ENCODE results near the gene ZSCAN23. TPM values are rescaled to one million over a fixed set of nuclear protein-coding genes. Genes with fewer than 3 reads are reported as not detected.

ZSCAN23 gene
- 15.4 TPM for polyA plus RNA-seq (2013, experiment 1 of 4)
- polyA plus RNA-seq (2013, experiment 2 of 4), result 16.3 TPM
- polyA plus RNA-seq (2013, experiment 3 of 4), result 9.7 TPM
- 12.5 TPM for polyA plus RNA-seq (2013, experiment 4 of 4)

- 0 to 1% methylated on average over 32 of the region's 32 CpGs for WGBS, 2 experiments
- no peaks in the 10 kb centered on the region for H3K9me3 ChIP-seq (ENCODE audit: control insufficient read depth, low read length)
- H3K27me3 ChIP-seq (ENCODE audit: control insufficient read depth, insufficient read depth, low read length, poor library complexity, severe bottlenecking), result no peaks in the 10 kb centered on the region
- peaks cover 9% of the 10 kb centered on the region for H3K4me1 ChIP-seq (ENCODE audit: control insufficient read depth, insufficient read depth, low read length)
- no peaks in the 10 kb centered on the region for H3K36me3 ChIP-seq (ENCODE audit: control insufficient read depth, insufficient read depth, low read length)
- H3K27ac ChIP-seq (ENCODE audit: insufficient read depth, low read depth, low read length, poor library complexity, severe bottlenecking), result peak within 1 kb of the TSS; percentile 90
- peak within 1 kb of the TSS; percentile 76 for H3K4me3 ChIP-seq (ENCODE audit: insufficient read depth, low read depth, low read length)
Measured at GRCh38 chr6:28443112-28443773, at the start of gene ZSCAN23. Gene ZSCAN23, minus strand, starts transcription at chr6:28443491. Its CDS starts 7,225 bp downstream, at chr6:28436266.

DNA sequence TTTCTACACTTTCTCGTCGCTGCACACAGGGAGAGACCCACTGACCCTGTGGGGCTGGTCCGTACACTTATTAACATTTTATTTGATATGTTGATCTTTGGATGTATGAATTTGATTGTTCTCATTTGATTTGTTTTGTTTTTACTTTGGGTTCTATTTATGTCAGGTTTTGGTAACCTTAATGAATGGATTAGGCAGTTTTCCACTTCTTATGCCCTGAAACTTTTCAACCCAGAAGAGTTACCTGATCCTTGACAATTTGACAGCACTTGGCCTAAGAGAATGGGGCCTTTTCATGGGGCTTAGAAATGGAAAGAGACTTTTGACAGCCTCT is 48.7 kb upstream of the ZSCAN23 start:
- Histone ChIP-seq H3K4me1 (ENCODE audit: control insufficient read depth, insufficient read depth, low read length) (no peaks in the 10 kb centered on the region), H3K9me3 (ENCODE audit: control insufficient read depth, low read length) (no peaks in the 10 kb centered on the region), H3K36me3 (ENCODE audit: control insufficient read depth, insufficient read depth, low read length) (no peaks in the 10 kb centered on the region), H3K4me3 (ENCODE audit: insufficient read depth, low read depth, low read length) (no peak overlapping the region), H3K27me3 (ENCODE audit: control insufficient read depth, insufficient read depth, low read length, poor library complexity, severe bottlenecking) (no peaks in the 10 kb centered on the region), H3K27ac (ENCODE audit: insufficient read depth, low read depth, low read length, poor library complexity, severe bottlenecking) (no peak overlapping the region)
- 90 to 96% methylated on average over 3 of the region's 3 CpGs for WGBS, 2 experiments

DNA sequence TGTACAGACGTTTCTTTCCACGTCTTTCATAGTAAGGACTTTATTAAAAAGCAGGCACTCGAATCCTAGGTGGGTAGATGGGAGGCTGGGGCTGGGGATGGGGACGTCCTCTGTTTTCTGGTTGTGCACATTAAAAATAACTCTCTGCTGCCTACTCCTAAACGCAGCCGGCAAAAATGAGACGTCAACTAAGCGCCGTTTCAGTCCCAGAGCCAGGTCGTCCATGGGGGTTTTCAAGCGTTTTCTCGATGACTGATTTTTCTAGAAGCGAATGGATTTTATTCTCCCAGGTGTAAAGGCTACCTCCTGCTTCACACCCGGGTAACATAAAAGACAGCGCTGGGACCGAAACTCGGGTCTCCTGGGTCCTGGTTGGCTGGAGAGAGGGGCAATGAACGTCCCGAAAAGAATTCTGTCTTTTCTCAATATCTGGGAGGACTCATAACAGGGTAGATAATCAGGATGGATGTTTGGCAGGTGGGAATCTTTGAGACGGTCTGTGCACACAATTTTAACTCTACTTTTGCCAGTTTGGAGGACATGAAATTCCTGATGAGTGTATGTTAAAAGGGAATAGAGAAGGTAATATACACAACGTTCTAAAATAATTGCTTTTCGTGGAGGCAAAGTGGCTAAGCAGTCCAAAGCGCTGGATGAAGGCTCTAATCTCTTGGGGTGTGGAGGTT is 47.1 kb upstream of the ZSCAN23 start:
- 17 to 23% methylated on average over 23 of the region's 23 CpGs for whole genome bisulfite sequencing, 2 experiments
- H3K4me3 ChIP-seq (ENCODE audit: insufficient read depth, low read depth, low read length), result peak overlapping the region; percentile 81
- H3K27ac ChIP-seq (ENCODE audit: insufficient read depth, low read depth, low read length, poor library complexity, severe bottlenecking), result no peak overlapping the region
- H3K9me3 ChIP-seq (ENCODE audit: control insufficient read depth, low read length), result no peaks in the 10 kb centered on the region
- no peaks in the 10 kb centered on the region for H3K36me3 ChIP-seq (ENCODE audit: control insufficient read depth, insufficient read depth, low read length)
- H3K4me1 ChIP-seq (ENCODE audit: control insufficient read depth, insufficient read depth, low read length), result no peaks in the 10 kb centered on the region
- H3K27me3 ChIP-seq (ENCODE audit: control insufficient read depth, insufficient read depth, low read length, poor library complexity, severe bottlenecking), result no peaks in the 10 kb centered on the region

DNA sequence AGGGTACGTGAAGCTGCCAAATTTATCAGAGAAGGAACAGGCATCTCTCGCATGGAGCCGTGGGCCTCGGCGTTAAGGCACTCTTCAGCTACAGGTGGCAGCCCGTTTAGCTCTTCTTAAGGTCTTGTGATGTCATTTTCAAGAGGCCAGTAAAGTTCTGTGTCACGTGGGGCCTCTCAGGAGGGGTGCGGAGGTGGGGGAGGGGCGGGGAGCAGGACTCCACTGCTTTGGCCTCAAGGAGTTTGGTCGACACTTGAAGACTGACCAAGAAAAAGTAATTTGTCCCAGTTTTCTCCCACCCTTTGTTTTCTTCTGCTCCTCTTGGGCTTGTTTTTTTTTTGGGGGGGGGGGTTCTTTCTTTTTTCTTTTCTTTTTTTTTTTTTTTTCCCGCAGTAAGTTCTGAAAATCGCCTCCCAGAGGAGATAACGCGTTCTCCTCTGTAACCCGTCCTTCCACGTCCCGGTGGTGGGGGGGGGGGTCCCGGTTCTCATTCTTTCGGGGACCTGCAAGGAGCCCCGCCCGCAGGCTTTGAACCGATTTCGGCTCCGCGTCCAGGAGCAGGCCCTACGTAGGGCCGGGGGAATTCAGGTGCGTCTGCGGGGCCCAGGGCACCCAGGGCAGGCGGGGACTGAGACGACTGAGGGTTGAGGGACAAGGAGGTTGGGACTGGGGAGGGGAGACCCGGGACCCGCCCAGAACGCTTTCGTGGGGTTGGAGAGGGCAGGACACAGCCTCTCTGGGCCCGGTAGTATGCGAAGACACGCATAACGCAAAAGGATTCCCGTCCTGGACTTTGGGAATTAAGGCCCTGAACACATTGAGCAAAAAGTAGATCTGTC is 46.3 kb upstream of the ZSCAN23 start:
- peak overlapping the region; percentile 60 for H3K27ac ChIP-seq (ENCODE audit: insufficient read depth, low read depth, low read length, poor library complexity, severe bottlenecking)
- no peaks in the 10 kb centered on the region for H3K4me1 ChIP-seq (ENCODE audit: control insufficient read depth, insufficient read depth, low read length)
- peak overlapping the region; percentile 81 for H3K4me3 ChIP-seq (ENCODE audit: insufficient read depth, low read depth, low read length)
- no peaks in the 10 kb centered on the region for H3K27me3 ChIP-seq (ENCODE audit: control insufficient read depth, insufficient read depth, low read length, poor library complexity, severe bottlenecking)
- 0 to 1% methylated on average over 39 to 40 of the region's 40 CpGs for WGBS, 2 experiments
- H3K36me3 ChIP-seq (ENCODE audit: control insufficient read depth, insufficient read depth, low read length), result no peaks in the 10 kb centered on the region
- no peaks in the 10 kb centered on the region for H3K9me3 ChIP-seq (ENCODE audit: control insufficient read depth, low read length)

- Histone ChIP-seq H3K9me3 (ENCODE audit: control insufficient read depth, low read length) (no peaks in the 10 kb centered on the region), H3K36me3 (ENCODE audit: control insufficient read depth, insufficient read depth, low read length) (no peaks in the 10 kb centered on the region), H3K27ac (ENCODE audit: insufficient read depth, low read depth, low read length, poor library complexity, severe bottlenecking) (peak overlapping the region; percentile 55), H3K27me3 (ENCODE audit: control insufficient read depth, insufficient read depth, low read length, poor library complexity, severe bottlenecking) (no peaks in the 10 kb centered on the region), H3K4me3 (ENCODE audit: insufficient read depth, low read depth, low read length) (peak overlapping the region; percentile 81), H3K4me1 (ENCODE audit: control insufficient read depth, insufficient read depth, low read length) (no peaks in the 10 kb centered on the region)
- 6 to 9% methylated on average over 7 to 13 of the region's 14 CpGs for WGBS, 2 experiments
Measured at GRCh38 chr6:28488916-28489365, 45.6 kb upstream of the ZSCAN23 start.

GRCh38 chr6:28486988-28487742 is 43.9 kb upstream of the ZSCAN23 start:
- WGBS, 2 experiments, result 90 to 93% methylated on average over 3 of the region's 3 CpGs
- no peaks in the 10 kb centered on the region for H3K9me3 ChIP-seq (ENCODE audit: control insufficient read depth, low read length)
- no peak overlapping the region for H3K27ac ChIP-seq (ENCODE audit: insufficient read depth, low read depth, low read length, poor library complexity, severe bottlenecking)

DNA sequence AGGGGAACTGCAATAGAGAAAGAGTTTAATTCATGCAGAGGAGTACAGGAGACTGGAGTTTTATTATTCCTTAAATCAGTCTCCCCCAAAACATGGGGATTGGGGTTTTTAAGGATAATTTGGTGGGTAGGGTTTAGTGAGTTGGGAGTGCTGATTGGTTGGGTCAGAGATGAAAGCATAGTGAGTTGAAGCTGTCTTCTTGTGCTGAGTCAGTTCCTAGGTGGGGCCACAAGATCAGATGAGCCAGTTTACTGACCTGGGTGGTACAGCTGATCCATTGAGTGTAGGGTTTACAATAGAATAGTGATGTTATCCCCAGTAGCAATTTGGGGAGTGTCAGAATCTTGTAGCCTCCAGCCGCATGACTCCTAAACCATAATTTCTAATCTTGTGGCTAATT is 43.2 kb upstream of the ZSCAN23 start:
- no peaks in the 10 kb centered on the region for H3K36me3 ChIP-seq (ENCODE audit: control insufficient read depth, insufficient read depth, low read length)
- H3K27me3 ChIP-seq (ENCODE audit: control insufficient read depth, insufficient read depth, low read length, poor library complexity, severe bottlenecking), result peaks cover 10% of the 10 kb centered on the region
- no peaks in the 10 kb centered on the region for H3K4me1 ChIP-seq (ENCODE audit: control insufficient read depth, insufficient read depth, low read length)
- H3K27ac ChIP-seq (ENCODE audit: insufficient read depth, low read depth, low read length, poor library complexity, severe bottlenecking), result no peak overlapping the region
- no peak overlapping the region for H3K4me3 ChIP-seq (ENCODE audit: insufficient read depth, low read depth, low read length)
- 90 to 100% methylated on average over 1 of the region's 1 CpG for WGBS, 2 experiments
- no peaks in the 10 kb centered on the region for H3K9me3 ChIP-seq (ENCODE audit: control insufficient read depth, low read length)

More at GRCh38 chr6:28486988-28487742, 43.9 kb upstream of the ZSCAN23 start:
- Histone ChIP-seq H3K27me3 (ENCODE audit: control insufficient read depth, insufficient read depth, low read length, poor library complexity, severe bottlenecking) (peaks cover 6% of the 10 kb centered on the region), H3K4me3 (ENCODE audit: insufficient read depth, low read depth, low read length) (no peak overlapping the region), H3K4me1 (ENCODE audit: control insufficient read depth, insufficient read depth, low read length) (no peaks in the 10 kb centered on the region), H3K36me3 (ENCODE audit: control insufficient read depth, insufficient read depth, low read length) (no peaks in the 10 kb centered on the region)

DNA sequence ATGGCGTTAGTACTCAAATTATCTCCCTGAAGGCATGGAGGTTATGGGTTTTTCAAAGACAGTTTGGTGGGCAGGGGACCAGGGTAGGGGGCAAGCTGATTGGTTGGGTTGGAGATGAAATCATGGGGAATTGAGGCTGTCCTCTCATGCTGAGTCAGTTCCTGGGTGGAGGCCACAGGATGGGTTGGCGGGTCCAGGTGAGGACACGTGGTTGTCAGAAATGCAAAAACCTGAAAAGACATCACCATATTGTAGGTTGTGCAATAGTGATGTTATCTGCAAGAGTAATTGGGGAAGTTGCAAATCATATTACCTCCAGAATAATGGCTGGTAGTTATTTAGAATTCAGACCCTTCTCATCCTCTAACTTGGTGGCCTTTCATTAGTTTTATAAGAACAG is 42.2 kb upstream of the ZSCAN23 start:
- Histone ChIP-seq H3K27ac (ENCODE audit: insufficient read depth, low read depth, low read length, poor library complexity, severe bottlenecking) (no peak overlapping the region), H3K4me1 (ENCODE audit: control insufficient read depth, insufficient read depth, low read length) (no peaks in the 10 kb centered on the region), H3K9me3 (ENCODE audit: control insufficient read depth, low read length) (no peaks in the 10 kb centered on the region), H3K27me3 (ENCODE audit: control insufficient read depth, insufficient read depth, low read length, poor library complexity, severe bottlenecking) (peaks cover 21% of the 10 kb centered on the region), H3K4me3 (ENCODE audit: insufficient read depth, low read depth, low read length) (no peak overlapping the region), H3K36me3 (ENCODE audit: control insufficient read depth, insufficient read depth, low read length) (no peaks in the 10 kb centered on the region)
- WGBS, 2 experiments, result 89 to 91% methylated on average over 3 of the region's 3 CpGs

DNA sequence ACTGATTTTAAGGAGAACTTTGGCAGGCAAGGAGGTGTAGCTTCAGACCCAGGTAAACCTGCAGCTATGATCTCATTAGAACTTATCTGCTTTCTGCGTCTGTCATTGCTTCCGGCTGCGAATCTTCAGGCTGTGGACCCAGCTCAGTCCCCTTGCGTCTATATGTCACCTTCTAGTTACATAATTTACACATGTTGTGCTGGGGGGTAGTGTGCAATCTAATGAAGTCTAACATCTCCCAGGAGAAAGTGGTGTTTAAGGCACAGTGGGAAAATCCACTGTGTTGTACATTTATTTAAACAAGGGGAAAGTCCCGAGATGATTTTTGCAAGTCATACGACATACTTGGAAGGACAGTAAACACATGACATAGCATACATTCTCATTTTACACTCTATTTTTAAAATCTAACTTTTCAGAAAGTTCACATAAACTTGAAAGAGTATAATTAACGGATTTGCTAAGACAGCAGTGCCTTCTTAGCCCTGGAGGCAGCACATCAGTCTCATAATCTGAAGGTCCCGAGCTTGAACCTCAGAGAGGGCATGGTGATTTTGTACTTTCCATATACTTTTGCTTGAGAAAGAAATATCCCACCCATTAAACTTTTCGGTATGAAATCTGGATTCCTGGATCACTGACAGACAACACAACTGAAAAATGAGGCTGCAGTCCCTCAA is 37.1 kb upstream of the ZSCAN23 start:
- 81 to 87% methylated on average over 8 to 9 of the region's 9 CpGs for WGBS, 2 experiments
- Histone ChIP-seq H3K36me3 (ENCODE audit: control insufficient read depth, insufficient read depth, low read length) (no peaks in the 10 kb centered on the region), H3K27ac (ENCODE audit: insufficient read depth, low read depth, low read length, poor library complexity, severe bottlenecking) (no peak overlapping the region), H3K4me1 (ENCODE audit: control insufficient read depth, insufficient read depth, low read length) (no peaks in the 10 kb centered on the region), H3K9me3 (ENCODE audit: control insufficient read depth, low read length) (no peaks in the 10 kb centered on the region), H3K27me3 (ENCODE audit: control insufficient read depth, insufficient read depth, low read length, poor library complexity, severe bottlenecking) (peaks cover 37% of the 10 kb centered on the region), H3K4me3 (ENCODE audit: insufficient read depth, low read depth, low read length) (no peak overlapping the region)

Data from ectodermal cell (in vitro differentiated cells).